RWPE2 (cell line): ENCODE data around the gene NFKBIB.

Source experiments
- ATAC-seq: fragments of 200-7000 bp; cut with Tn5 transposase; 3 replicates; pipeline ENCODE4 v1.9.1; 2021; ENCODE audit warnings: low read depth
- DNase-seq: peaks from one replicate; pipeline ENCODE4 v3.0.0-alpha.2; 2020; ENCODE audit warnings: low spot score
- H3K27ac ChIP-seq: fragments of 450-650 bp; 2 replicates; pipeline ENCODE4 v1.5.1; 2017; ENCODE audit warnings: mild to moderate bottlenecking; ENCODE audit not compliant: poor library complexity, severe bottlenecking
- H3K27me3 ChIP-seq: fragments of 250-450 bp; sonication (Bioruptor Pico); 2 replicates; pipeline ENCODE4 v1.5.1; 2021; ENCODE audit warnings: mild to moderate bottlenecking, moderate library complexity; ENCODE audit not compliant: insufficient read depth, poor library complexity, severe bottlenecking
- H3K36me3 ChIP-seq: fragments of 250-450 bp; sonication (Bioruptor Pico); 2 replicates; pipeline ENCODE4 v1.5.1; 2020; ENCODE audit warnings: low read depth, mild to moderate bottlenecking, moderate library complexity
- H3K4me1 ChIP-seq: fragments of 250-450 bp; sonication (Bioruptor Pico); 2 replicates; pipeline ENCODE4 v1.5.1; 2021; ENCODE audit warnings: mild to moderate bottlenecking, moderate library complexity; ENCODE audit not compliant: insufficient read depth, poor library complexity, severe bottlenecking
- H3K4me3 ChIP-seq: fragments of 250-450 bp; sonication (Bioruptor Pico); 2 replicates; pipeline ENCODE4 v1.5.1; 2021; ENCODE audit warnings: mild to moderate bottlenecking, moderate library complexity; ENCODE audit not compliant: severe bottlenecking
- H3K9me3 ChIP-seq: fragments of 250-450 bp; sonication (Bioruptor Pico); 2 replicates; pipeline ENCODE4 v1.5.1; 2021; ENCODE audit warnings: mild to moderate bottlenecking, moderate library complexity; ENCODE audit not compliant: severe bottlenecking
- TF ChIP-seq, protein P1 (sequence below): fragments of 450-650 bp; IDR thresholded peaks from one replicate; pipeline ENCODE4 v1.5.1; 2017; ENCODE audit warnings: mild to moderate bottlenecking, moderate library complexity; ENCODE audit not compliant: poor library complexity, severe bottlenecking

Gene NFKBIB

DNA sequence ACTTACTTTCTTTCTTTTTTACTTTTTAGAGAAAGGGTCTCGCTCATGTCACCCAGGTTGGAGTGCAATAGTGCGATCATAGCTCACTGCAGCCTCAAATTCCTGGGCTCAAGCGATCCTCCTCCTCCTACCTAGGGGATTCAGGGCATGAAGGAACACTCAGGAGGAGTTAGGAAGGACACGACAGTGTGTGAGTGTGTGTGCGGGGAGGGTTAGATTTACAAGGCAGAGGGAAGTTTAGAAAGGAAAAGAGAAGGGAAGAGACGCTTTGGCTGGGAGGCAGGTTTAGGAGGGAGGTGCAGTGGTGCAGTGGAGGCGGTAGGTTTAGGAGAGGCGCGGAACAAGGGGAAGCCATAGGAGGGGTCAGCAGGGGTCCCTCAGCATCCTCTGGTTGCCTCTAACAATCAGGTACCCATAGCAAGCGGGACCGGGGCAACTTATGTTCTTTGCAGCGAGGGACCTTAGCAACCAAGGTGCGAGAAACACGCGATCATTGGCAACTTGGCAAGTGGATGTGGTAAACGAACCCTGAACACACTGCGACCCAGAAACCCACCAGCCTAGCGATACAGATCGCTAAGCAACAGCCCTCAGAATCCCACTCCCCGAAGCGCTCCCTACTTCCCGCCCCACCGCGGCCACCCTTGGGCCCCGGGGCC, 852 bp upstream of the NFKBIB start:
- DNase-seq (no peak), ATAC-seq (no peak)
- peak overlapping the region; percentile 66 for H3K4me3 ChIP-seq
- H3K27me3 ChIP-seq = no peaks in the 10 kb centered on the region
- H3K9me3 ChIP-seq = no peaks in the 10 kb centered on the region
- TF ChIP-seq, protein P1, sequence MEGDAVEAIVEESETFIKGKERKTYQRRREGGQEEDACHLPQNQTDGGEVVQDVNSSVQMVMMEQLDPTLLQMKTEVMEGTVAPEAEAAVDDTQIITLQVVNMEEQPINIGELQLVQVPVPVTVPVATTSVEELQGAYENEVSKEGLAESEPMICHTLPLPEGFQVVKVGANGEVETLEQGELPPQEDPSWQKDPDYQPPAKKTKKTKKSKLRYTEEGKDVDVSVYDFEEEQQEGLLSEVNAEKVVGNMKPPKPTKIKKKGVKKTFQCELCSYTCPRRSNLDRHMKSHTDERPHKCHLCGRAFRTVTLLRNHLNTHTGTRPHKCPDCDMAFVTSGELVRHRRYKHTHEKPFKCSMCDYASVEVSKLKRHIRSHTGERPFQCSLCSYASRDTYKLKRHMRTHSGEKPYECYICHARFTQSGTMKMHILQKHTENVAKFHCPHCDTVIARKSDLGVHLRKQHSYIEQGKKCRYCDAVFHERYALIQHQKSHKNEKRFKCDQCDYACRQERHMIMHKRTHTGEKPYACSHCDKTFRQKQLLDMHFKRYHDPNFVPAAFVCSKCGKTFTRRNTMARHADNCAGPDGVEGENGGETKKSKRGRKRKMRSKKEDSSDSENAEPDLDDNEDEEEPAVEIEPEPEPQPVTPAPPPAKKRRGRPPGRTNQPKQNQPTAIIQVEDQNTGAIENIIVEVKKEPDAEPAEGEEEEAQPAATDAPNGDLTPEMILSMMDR = no peak
- no peaks in the 10 kb centered on the region for H3K36me3 ChIP-seq
- H3K4me1 ChIP-seq = no peaks in the 10 kb centered on the region
- H3K27ac ChIP-seq = no peak overlapping the region

DNA sequence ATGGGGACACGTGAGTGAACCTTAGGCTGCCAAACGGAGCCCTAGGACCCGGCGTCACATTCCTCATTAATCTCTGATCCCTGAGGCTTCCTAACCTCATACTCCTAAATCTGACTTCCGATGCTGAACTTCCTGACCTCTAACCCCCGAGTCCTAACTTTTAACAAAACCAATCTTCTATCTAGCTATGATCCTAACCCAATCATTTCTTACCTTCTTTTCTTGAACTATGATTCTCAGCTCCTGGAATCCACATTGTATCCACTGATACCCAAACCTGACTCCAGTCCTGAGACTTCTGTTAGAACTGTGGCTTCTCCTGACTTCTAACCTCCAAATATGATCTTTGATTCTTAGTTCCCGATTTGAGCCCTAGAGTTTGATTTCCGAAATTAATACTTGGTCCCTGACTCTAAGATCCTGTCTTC, 447 bp downstream of the NFKBIB start:
- no peak for DNase-seq
- Histone ChIP-seq H3K4me3 (peak overlapping the region; percentile 66), H3K27me3 (no peaks in the 10 kb centered on the region), H3K9me3 (no peaks in the 10 kb centered on the region), H3K4me1 (no peaks in the 10 kb centered on the region), H3K27ac (peak overlapping the region; percentile 15), H3K36me3 (no peaks in the 10 kb centered on the region)
- no peak; the same call in 1 of the 3 replicates for ATAC-seq
- TF ChIP-seq, protein P1 = no peak

DNA sequence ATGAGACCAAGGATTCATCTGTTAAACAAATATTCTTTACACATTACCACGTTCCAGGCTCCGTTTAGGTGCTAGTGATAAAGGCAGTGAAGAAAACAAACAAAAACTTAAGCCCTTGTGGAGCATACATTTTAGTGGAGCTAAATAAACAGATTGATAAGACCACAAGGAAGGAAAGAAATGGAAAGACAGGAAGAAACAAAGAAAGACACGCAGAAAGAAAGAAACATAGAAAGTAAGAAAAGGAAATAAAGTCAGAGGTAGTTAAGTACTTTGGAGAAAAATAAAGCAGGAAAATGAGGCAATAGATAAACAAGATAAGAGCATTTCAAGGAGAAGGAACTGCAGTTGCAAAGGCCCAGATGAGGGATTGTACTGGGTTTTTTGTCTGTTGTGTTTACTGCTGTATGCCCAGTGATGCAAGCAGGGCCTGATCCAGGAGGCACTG, 998 bp downstream of the NFKBIB start:
- H3K36me3 ChIP-seq = no peaks in the 10 kb centered on the region; the same call in 1 of the 2 replicates
- no peaks in the 10 kb centered on the region for H3K9me3 ChIP-seq
- H3K4me1 ChIP-seq = no peaks in the 10 kb centered on the region
- TF ChIP-seq, protein P1 = no peak
- ATAC-seq (no peak), DNase-seq (no peak)
- no peaks in the 10 kb centered on the region for H3K27me3 ChIP-seq
- peak overlapping the region; percentile 15 for H3K27ac ChIP-seq
- H3K4me3 ChIP-seq = peak overlapping the region; percentile 66

DNA sequence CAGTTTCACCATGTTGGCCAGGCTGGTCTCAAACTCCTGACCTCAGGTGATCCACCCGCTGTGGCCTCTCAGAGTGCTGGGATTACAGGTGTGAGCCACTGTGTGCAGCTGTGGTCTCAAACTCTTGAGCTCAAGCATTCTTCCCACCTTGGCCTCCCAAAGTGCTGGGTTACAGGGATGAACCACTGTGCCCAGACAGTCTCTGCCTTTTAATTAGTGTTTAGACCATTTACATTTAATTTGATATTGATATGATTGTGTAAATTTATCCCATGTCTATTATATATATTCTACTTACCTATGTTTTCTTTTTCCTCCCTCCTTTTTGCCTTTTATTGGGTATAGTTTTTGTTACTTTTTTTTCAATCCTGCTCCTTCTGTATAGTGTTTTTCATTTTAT, 1.9 kb downstream of the NFKBIB start:
- Histone ChIP-seq H3K27ac (no peak overlapping the region), H3K9me3 (no peaks in the 10 kb centered on the region), H3K4me1 (no peaks in the 10 kb centered on the region), H3K27me3 (no peaks in the 10 kb centered on the region), H3K36me3 (no peaks in the 10 kb centered on the region; the same call in 1 of the 2 replicates), H3K4me3 (no peak overlapping the region)
- no peak for DNase-seq
- no peak for ATAC-seq
- TF ChIP-seq, protein P1 = no peak
